HepG2 (cell line): Measurements from ENCODE around the gene ZSWIM7. TPM values are rescaled to one million over a fixed set of nuclear protein-coding genes. Genes with fewer than 3 reads are reported as not detected.

Experiments used
- HDAC1 ChIP-seq: sonication (generic); formaldehyde crosslinking; IDR thresholded peaks from 2 replicates; pipeline ENCODE4 v1.5.1; 2020; ENCODE audit warnings: mild to moderate bottlenecking, missing genetic modification reagents
- HNRNPLL ChIP-seq: fragments of 200-400 bp; formaldehyde crosslinking; IDR thresholded peaks from 2 replicates; pipeline ENCODE4 v1.6.1; 2017; ENCODE audit warnings: mild to moderate bottlenecking, low read depth, low read length; ENCODE audit not compliant: poor library complexity, severe bottlenecking
- RBM39 ChIP-seq: fragments of 200-400 bp; formaldehyde crosslinking; IDR thresholded peaks from one replicate; pipeline ENCODE4 v1.6.1; 2018; ENCODE audit warnings: antibody characterized with exemption, mild to moderate bottlenecking, low read depth, low read length; ENCODE audit not compliant: poor library complexity, severe bottlenecking
- SNRNP70 ChIP-seq: fragments of 200-400 bp; formaldehyde crosslinking; IDR thresholded peaks from 2 replicates; pipeline ENCODE4 v1.6.1; 2017; ENCODE audit warnings: mild to moderate bottlenecking, low read depth, low read length, moderate library complexity
- TEAD3 ChIP-seq: optimal IDR thresholded peaks from 2 replicates; pipeline ENCODE3; 2016; ENCODE audit warnings: borderline replicate concordance
- ZC3H13 ChIP-seq: sonication (generic); formaldehyde crosslinking; IDR thresholded peaks from 2 replicates; pipeline ENCODE4 v1.8.1; 2023; ENCODE audit warnings: mild to moderate bottlenecking, missing genetic modification reagents, moderate library complexity
- ZNF317 ChIP-seq: sonication (generic); formaldehyde crosslinking; IDR thresholded peaks from 2 replicates; pipeline ENCODE4 v1.5.0; 2020; ENCODE audit warnings: mild to moderate bottlenecking, missing genetic modification reagents
- ZNF354B ChIP-seq: sonication (generic); formaldehyde crosslinking; IDR thresholded peaks from 2 replicates; pipeline ENCODE4 v1.8.0; 2022; ENCODE audit warnings: mild to moderate bottlenecking, missing genetic modification reagents
- ZNF75D ChIP-seq: sonication (generic); formaldehyde crosslinking; IDR thresholded peaks from 2 replicates; pipeline ENCODE4 v1.8.1; 2023; ENCODE audit warnings: missing genetic modification reagents, mild to moderate bottlenecking, borderline replicate concordance
- polyA plus RNA-seq, 8 experiments: library from polyadenylated mRNA; depleted of rRNA in 3 of 8; stranded (reverse) in 7 of 8; unstranded in 1 of 8; fragments of >200 nt; fragmentation: Illumina TruSeq in 4 of 8; extraction: Trizol in 4 of 8; gene quantifications; 2 replicates each; pipeline versions ENCODE4 v1.2.1 to v1.2.3, GENCODE V29; 2011 to 2016; ENCODE audit warnings: low read depth in 4 of 8, missing spikeins in 1 of 8, mixed read lengths in 1 of 8; ENCODE audit not compliant: insufficient read depth in 1 of 8
- total RNA-seq, 5 experiments: library from RNA; depleted of rRNA; stranded (reverse); fragments of >200 nt; fragmentation: Illumina TruSeq; extraction: Trizol; gene quantifications; 2 replicates each; pipeline ENCODE4 v1.2.3, GENCODE V29; 2016; ENCODE audit warnings: low read depth in 1 of 5
- TF ChIP-seq, protein P1 (sequence below): sonication (generic); formaldehyde crosslinking; IDR thresholded peaks from 2 replicates; pipeline ENCODE4 v1.8.0; 2022; ENCODE audit warnings: missing genetic modification reagents, mild to moderate bottlenecking, inconsistent platforms, borderline replicate concordance
- TF ChIP-seq, protein P2 (sequence below): IDR thresholded peaks from 2 replicates; pipeline ENCODE4 v1.6.1; 2016; ENCODE audit warnings: mild to moderate bottlenecking
- TF ChIP-seq, protein P3 (sequence below): sonication (generic); formaldehyde crosslinking; IDR thresholded peaks from 2 replicates; pipeline ENCODE4 v1.4.0; 2020; ENCODE audit warnings: missing genetic modification reagents, mild to moderate bottlenecking, borderline replicate concordance
- TF ChIP-seq, protein P4 (sequence below): sonication (generic); formaldehyde crosslinking; IDR thresholded peaks from 2 replicates; pipeline ENCODE4 v1.4.0; 2020; ENCODE audit warnings: mild to moderate bottlenecking, missing genetic modification reagents
- TF ChIP-seq, protein P5 (sequence below): sonication (generic); formaldehyde crosslinking; IDR thresholded peaks from 2 replicates; pipeline ENCODE4 v1.4.0; 2020; ENCODE audit warnings: missing genetic modification reagents
- TF ChIP-seq, protein P6 (sequence below): IDR thresholded peaks from 2 replicates; pipeline ENCODE4 v1.6.1; 2018; ENCODE audit warnings: missing genetic modification reagents, mild to moderate bottlenecking, missing compliant biosample characterization

ZSWIM7 gene
- total and polyA plus RNA-seq, 2 of the 13 experiments (the other 11 are each of a cell fraction or from before 2014, with no cell fraction given) = 13.1 to 28.1 TPM

DNA sequence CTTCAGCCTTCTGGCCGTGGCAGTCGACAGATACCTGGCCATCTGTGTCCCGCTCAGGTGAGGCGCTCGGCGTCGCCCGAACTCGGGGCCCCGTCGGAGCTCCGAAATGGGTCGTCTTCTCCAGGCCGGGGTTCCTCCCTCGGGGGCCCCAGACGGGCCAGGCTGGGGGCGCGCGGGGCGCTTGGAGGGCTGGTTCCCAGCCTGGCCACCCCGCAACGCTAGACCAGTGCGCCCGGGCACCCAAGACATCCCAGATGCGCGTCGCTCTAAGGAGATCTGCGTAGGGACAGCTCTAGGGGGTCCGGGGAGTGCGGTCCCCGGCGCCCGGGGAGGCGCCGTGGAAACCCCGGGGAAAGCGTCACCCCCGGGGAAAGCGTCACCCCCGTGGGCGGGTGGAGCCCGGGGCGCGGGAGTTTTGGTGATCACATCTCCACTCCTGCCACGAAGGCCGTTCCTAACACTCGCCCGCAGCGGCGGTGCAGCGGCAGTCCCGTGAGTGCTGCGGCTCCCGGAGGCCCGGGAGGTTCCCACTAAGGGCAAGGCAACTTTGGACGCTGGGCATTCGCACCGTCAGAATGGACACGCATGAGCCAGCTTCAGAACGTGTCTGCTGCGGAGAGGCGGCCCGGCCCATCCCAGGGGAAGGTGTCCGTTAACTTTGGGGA, 53.8 kb downstream of the ZSWIM7 start (continued):
- TF ChIP-seq, protein P1, sequence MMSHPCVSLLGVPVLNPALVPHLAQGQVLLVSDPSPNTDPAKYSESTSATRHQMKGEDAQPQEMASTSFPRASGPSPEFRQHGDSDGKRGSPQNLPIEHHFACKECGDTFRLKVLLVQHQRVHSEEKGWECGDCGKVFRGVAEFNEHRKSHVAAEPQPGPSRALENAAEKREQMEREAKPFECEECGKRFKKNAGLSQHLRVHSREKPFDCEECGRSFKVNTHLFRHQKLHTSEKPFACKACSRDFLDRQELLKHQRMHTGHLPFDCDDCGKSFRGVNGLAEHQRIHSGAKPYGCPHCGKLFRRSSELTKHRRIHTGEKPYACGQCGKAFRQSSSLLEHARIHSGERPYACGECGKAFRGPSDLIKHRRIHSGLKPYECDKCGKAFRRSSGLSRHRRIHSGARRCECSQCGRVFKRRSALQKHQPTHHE (CRISPR knock-in tag) = 0 out of 2 replicates have a peak, but pooled peaks have one; percentile 66
- TF ChIP-seq HDAC1 (CRISPR knock-in tag) (0 out of 2 replicates have a peak, but pooled peaks have one; percentile 16), HNRNPLL (peak; percentile 73), ZC3H13 (CRISPR knock-in tag) (0 out of 2 replicates have a peak, but pooled peaks have one; percentile 51), ZNF317 (CRISPR knock-in tag) (0 out of 2 replicates have a peak, but pooled peaks have one; percentile 1), ZNF75D (CRISPR knock-in tag) (peak; percentile 50; the same call in 1 of the 2 replicates), RBM39 (peak; percentile 48), ZNF354B (CRISPR knock-in tag) (0 out of 2 replicates have a peak, but pooled peaks have one; percentile 35), SNRNP70 (no peak), TEAD3 (CRISPR knock-in tag) (no peak)
- TF ChIP-seq, protein P2, sequence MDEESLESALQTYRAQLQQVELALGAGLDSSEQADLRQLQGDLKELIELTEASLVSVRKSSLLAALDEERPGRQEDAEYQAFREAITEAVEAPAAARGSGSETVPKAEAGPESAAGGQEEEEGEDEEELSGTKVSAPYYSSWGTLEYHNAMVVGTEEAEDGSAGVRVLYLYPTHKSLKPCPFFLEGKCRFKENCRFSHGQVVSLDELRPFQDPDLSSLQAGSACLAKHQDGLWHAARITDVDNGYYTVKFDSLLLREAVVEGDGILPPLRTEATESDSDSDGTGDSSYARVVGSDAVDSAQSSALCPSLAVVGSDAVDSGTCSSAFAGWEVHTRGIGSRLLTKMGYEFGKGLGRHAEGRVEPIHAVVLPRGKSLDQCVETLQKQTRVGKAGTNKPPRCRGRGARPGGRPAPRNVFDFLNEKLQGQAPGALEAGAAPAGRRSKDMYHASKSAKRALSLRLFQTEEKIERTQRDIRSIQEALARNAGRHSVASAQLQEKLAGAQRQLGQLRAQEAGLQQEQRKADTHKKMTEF = 0 out of 2 replicates have a peak, but pooled peaks have one; percentile 18
- TF ChIP-seq, protein P3, sequence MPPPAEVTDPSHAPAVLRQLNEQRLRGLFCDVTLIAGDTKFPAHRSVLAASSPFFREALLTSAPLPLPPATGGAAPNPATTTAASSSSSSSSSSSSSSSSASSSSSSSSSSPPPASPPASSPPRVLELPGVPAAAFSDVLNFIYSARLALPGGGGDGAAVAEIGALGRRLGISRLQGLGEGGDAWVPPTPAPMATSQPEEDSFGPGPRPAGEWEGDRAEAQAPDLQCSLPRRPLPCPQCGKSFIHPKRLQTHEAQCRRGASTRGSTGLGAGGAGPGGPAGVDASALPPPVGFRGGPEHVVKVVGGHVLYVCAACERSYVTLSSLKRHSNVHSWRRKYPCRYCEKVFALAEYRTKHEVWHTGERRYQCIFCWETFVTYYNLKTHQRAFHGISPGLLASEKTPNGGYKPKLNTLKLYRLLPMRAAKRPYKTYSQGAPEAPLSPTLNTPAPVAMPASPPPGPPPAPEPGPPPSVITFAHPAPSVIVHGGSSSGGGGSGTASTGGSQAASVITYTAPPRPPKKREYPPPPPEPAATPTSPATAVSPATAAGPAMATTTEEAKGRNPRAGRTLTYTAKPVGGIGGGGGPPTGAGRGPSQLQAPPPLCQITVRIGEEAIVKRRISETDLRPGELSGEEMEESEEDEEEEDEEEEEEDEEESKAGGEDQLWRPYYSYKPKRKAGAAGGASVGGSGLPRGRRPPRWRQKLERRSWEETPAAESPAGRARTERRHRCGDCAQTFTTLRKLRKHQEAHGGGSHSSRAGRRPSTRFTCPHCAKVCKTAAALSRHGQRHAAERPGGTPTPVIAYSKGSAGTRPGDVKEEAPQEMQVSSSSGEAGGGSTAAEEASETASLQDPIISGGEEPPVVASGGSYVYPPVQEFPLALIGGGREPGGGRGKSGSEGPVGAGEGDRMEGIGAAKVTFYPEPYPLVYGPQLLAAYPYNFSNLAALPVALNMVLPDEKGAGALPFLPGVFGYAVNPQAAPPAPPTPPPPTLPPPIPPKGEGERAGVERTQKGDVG (CRISPR knock-in tag) = 0 out of 2 replicates have a peak, but pooled peaks have one; percentile 5
- TF ChIP-seq, protein P4, sequence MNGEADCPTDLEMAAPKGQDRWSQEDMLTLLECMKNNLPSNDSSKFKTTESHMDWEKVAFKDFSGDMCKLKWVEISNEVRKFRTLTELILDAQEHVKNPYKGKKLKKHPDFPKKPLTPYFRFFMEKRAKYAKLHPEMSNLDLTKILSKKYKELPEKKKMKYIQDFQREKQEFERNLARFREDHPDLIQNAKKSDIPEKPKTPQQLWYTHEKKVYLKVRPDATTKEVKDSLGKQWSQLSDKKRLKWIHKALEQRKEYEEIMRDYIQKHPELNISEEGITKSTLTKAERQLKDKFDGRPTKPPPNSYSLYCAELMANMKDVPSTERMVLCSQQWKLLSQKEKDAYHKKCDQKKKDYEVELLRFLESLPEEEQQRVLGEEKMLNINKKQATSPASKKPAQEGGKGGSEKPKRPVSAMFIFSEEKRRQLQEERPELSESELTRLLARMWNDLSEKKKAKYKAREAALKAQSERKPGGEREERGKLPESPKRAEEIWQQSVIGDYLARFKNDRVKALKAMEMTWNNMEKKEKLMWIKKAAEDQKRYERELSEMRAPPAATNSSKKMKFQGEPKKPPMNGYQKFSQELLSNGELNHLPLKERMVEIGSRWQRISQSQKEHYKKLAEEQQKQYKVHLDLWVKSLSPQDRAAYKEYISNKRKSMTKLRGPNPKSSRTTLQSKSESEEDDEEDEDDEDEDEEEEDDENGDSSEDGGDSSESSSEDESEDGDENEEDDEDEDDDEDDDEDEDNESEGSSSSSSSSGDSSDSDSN (CRISPR knock-in tag) = peak; percentile 12; the same call in 1 of the 2 replicates
- TF ChIP-seq, protein P5, sequence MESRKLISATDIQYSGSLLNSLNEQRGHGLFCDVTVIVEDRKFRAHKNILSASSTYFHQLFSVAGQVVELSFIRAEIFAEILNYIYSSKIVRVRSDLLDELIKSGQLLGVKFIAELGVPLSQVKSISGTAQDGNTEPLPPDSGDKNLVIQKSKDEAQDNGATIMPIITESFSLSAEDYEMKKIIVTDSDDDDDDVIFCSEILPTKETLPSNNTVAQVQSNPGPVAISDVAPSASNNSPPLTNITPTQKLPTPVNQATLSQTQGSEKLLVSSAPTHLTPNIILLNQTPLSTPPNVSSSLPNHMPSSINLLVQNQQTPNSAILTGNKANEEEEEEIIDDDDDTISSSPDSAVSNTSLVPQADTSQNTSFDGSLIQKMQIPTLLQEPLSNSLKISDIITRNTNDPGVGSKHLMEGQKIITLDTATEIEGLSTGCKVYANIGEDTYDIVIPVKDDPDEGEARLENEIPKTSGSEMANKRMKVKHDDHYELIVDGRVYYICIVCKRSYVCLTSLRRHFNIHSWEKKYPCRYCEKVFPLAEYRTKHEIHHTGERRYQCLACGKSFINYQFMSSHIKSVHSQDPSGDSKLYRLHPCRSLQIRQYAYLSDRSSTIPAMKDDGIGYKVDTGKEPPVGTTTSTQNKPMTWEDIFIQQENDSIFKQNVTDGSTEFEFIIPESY (CRISPR knock-in tag) = no peak
- TF ChIP-seq, protein P6, sequence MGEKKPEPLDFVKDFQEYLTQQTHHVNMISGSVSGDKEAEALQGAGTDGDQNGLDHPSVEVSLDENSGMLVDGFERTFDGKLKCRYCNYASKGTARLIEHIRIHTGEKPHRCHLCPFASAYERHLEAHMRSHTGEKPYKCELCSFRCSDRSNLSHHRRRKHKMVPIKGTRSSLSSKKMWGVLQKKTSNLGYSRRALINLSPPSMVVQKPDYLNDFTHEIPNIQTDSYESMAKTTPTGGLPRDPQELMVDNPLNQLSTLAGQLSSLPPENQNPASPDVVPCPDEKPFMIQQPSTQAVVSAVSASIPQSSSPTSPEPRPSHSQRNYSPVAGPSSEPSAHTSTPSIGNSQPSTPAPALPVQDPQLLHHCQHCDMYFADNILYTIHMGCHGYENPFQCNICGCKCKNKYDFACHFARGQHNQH (CRISPR knock-in tag) = 0 out of 2 replicates have a peak, but pooled peaks have one; percentile 10
